Adrenal gland (tissue), 12 donors: ENCODE measurements around the gene PDE6B. TPM values are rescaled to one million over a fixed set of nuclear protein-coding genes. Genes with fewer than 3 reads are reported as not detected.
A peak's percentile ranks its signal among the peaks of the same experiment; 100 is the strongest.
"Not testable (repeated sequence)": the region's sequence is repeated elsewhere in the genome, so short reads cannot be mapped to it uniquely, and the experiment has no call there.

ENCODE experiments used
- DNase-seq, 7 donors: peaks; one replicate each; pipeline ENCODE4 v3.0.0-alpha.2; 2019 to 2020
- H3K27ac ChIP-seq, 5 donors: fragments of 200-600 bp; sonication (generic) in 4 of 5; 1 replicate in 3 of 5; 2 replicates in 2 of 5; pipeline versions ENCODE4 v1.5.1 to v1.8.0; 2016 to 2020; ENCODE audit warnings: mild to moderate bottlenecking in 1 of 5
- H3K27me3 ChIP-seq: fragments of 200-600 bp; 2 replicates; pipeline ENCODE4 v1.8.0; 2021
- H3K36me3 ChIP-seq, 2 donors: fragments of 200-600 bp; replicated peaks in 1 of 2; 1 replicate in 1 of 2; 2 replicates in 1 of 2; pipeline versions ENCODE4 v1.5.1 to v1.8.0; 2018 to 2022
- H3K4me1 ChIP-seq, 2 donors: fragments of 200-600 bp; replicated peaks in 1 of 2; 1 replicate in 1 of 2; 2 replicates in 1 of 2; pipeline versions ENCODE4 v1.5.1 to v1.8.0; 2018 to 2021
- H3K4me3 ChIP-seq, 4 donors: fragments of 200-600 bp; sonication (generic) in 3 of 4; one replicate each; pipeline ENCODE4 v1.5.1; 2016 to 2018
- H3K9me3 ChIP-seq, 3 donors: fragments of 200-600 bp; sonication (generic) in 1 of 3; replicated peaks in 1 of 3; 1 replicate in 2 of 3; 2 replicates in 1 of 3; pipeline versions ENCODE4 v1.5.1 to v1.8.0; 2016 to 2021
- CTCF ChIP-seq, 6 experiments: fragments of 450-650 bp in 4 of 6; fragments of 200-600 bp in 2 of 6; sonication (generic) in 1 of 6; IDR thresholded peaks; 1 replicate in 5 of 6; 2 replicates in 1 of 6; pipeline versions ENCODE4 v1.5.1 to v1.8.0; 2016 to 2021; ENCODE audit warnings: antibody characterized with exemption in 6 of 6, mild to moderate bottlenecking in 2 of 6, moderate library complexity in 1 of 6
- POLR2A ChIP-seq, 2 donors: fragments of 450-650 bp; IDR thresholded peaks; one replicate each; pipeline ENCODE4 v1.6.1; 2017; ENCODE audit warnings: antibody characterized with exemption in 2 of 2, mild to moderate bottlenecking in 2 of 2, moderate library complexity in 1 of 2
- WGBS, 4 donors: extraction: QIAGEN DNeasy Blood & Tissue Kit in 2 of 4; methylation state at CpG; one replicate each; pipeline versions ENCODE4 v1.1.5 to v1.1.7; 2013 to 2017; 5-methylcytosine and 5-hydroxymethylcytosine counted together
- intact Hi-C, 2 donors: fragments of 100-400 bp; cut with DNase I; formaldehyde crosslinking; loops; one replicate each; pipeline versions ENCODE4 v1.14.1 to v1.15.0; 2022 to 2023
- polyA plus RNA-seq, 3 donors: library from polyadenylated mRNA; stranded (reverse); fragments of 200-250 nt in 2 of 3; fragments of 350-450 nt in 1 of 3; fragmentation: Illumina TruSeq in 1 of 3; extraction: RNeasy Lipid Tissue Mini Kit (QIAGEN cat#74804) in 1 of 3; gene quantifications; one replicate each; pipeline ENCODE4 v1.2.3, GENCODE V29; 2013 to 2014
- total RNA-seq, 9 donors: library from RNA; depleted of rRNA in 4 of 9; stranded (reverse); fragments of >200 nt in 4 of 9; fragments of 120-200 nt in 1 of 9; fragmentation: NEBNext Ultra II Directional in 1 of 9; extraction: Animal tissue kit (Norgen Biotek cat#: 25700) in 1 of 9; gene quantifications; one replicate each; pipeline versions ENCODE4 v1.1.0 to v1.2.4, GENCODE V29; 2013 to 2023
- donor health status: healthy with polysubstance abuse.
- donor health status: Bipolar disorder and iron deficiency.
- donor health status: DM: yes; HTN: yes; CAD: no.
- donor health status: DM: no; HTN: no; CAD: no.
- donor health status: DM: no; HTN: no; CAD: no.
- donor health status: DM: yes; HTN: yes; CAD: no.

The PDE6B gene
- total and polyA plus RNA-seq, 12 donors: 0.68 to 26.6 (median 1.9) TPM; not detected in 2

- H3K27ac ChIP-seq: peak within 1 kb of the TSS; percentile 65 to 89 (median 78)
- WGBS, 4 donors: 1 to 2% (median 2%) methylated on average over 20 to 82 of the region's 82 CpGs
Measured at GRCh38 chr4:705278-706082, 80.1 kb downstream of the PDE6B start, which contains the start of gene PCGF3. Gene PCGF3 (plus strand): TSS chr4:705832. CDS start chr4:733681, 27,849 bp downstream.

GRCh38 chr4:706083-706633 lies 80.8 kb downstream of the PDE6B start:
- intact Hi-C loops, DNase-seq, H3K9me3 ChIP-seq, H3K36me3 ChIP-seq, H3K27me3 ChIP-seq: not testable (repeated sequence)
- peak overlapping the region; percentile 65 to 89 (median 78) for H3K27ac ChIP-seq
- peak overlapping the region; percentile 30 to 84 (median 62) for H3K4me3 ChIP-seq
- H3K4me1 ChIP-seq: peaks cover 25 to 33% of the 10 kb centered on the region in 2 donors
- WGBS, 4 donors: 2 to 20% (median 5%) methylated on average over 2 to 21 of the region's 21 CpGs

More at GRCh38 chr4:705278-706082, 80.1 kb downstream of the PDE6B start, which contains the start of gene PCGF3:
- peak; percentile 97 to 99 (median 98) for DNase-seq
- no peaks in the 10 kb centered on the region for H3K27me3 ChIP-seq
- intact Hi-C loops: no loop called here
- H3K9me3 ChIP-seq: no peaks in the 10 kb centered on the region
- peak within 1 kb of the TSS; percentile 30 to 84 (median 62) for H3K4me3 ChIP-seq
- H3K36me3 ChIP-seq: no peaks in the 10 kb centered on the region
- peaks cover 22 to 30% of the 10 kb centered on the region in 2 donors for H3K4me1 ChIP-seq
- no peak for TF ChIP-seq CTCF (IDR thresholded peaks at IDR 0.05)
- peak; percentile 54 to 59 for TF ChIP-seq POLR2A (IDR thresholded peaks at IDR 0.05)

- intact Hi-C loops: no loop called here
- Histone ChIP-seq H3K4me1 (peaks cover 25 to 34% of the 10 kb centered on the region in 2 donors), H3K4me3 (peak overlapping the region in 3 of 4 donors; percentile 9 to 84 (median 16)), H3K36me3 (no peaks in the 10 kb centered on the region), H3K27ac (peak overlapping the region in 3 of 5 donors; percentile 9 to 49 (median 38)), H3K27me3 (no peaks in the 10 kb centered on the region), H3K9me3 (no peaks in the 10 kb centered on the region)
- no peak for TF ChIP-seq CTCF (IDR thresholded peaks at IDR 0.05)
- no peak for TF ChIP-seq POLR2A (IDR thresholded peaks at IDR 0.05)
- DNase-seq: no peak
- WGBS, 4 donors: 18 to 35% (median 27%) methylated on average over 6 to 19 of the region's 21 CpGs
Measured at GRCh38 chr4:706834-707598, 81.6 kb downstream of the PDE6B start.

GRCh38 chr4:707929-708630 lies 82.7 kb downstream of the PDE6B start:
- intact Hi-C loops: no loop called here

More at GRCh38 chr4:707929-708630, 82.7 kb downstream of the PDE6B start:
- Histone ChIP-seq H3K4me1 (peaks cover 25 to 39% of the 10 kb centered on the region in 2 donors), H3K36me3 (no peaks in the 10 kb centered on the region), H3K9me3 (no peaks in the 10 kb centered on the region), H3K27me3 (no peaks in the 10 kb centered on the region), H3K4me3 (peak overlapping the region in 1 of 4 donors; percentile 39), H3K27ac (peak overlapping the region in 2 of 5 donors; percentile 32 to 40)
- WGBS, 4 donors: 60 to 77% (median 69%) methylated on average over 3 to 11 of the region's 11 CpGs
- DNase-seq: peak in 1 of 7 donors; percentile 49
- no peak for TF ChIP-seq CTCF (IDR thresholded peaks at IDR 0.05)
- TF ChIP-seq POLR2A (IDR thresholded peaks at IDR 0.05): no peak
